Osteoblast (primary cell): ENCODE measurements around the gene REEP6. TPM values are rescaled to one million over a fixed set of nuclear protein-coding genes. Genes with fewer than 3 reads are reported as not detected.

Experiments
- DNase-seq: peaks from one replicate; pipeline ENCODE4 v3.0.0; 2011; ENCODE audit warnings: low spot score, mixed read lengths; ENCODE audit not compliant: insufficient read length; ENCODE audit errors: missing footprints
- H2AFZ ChIP-seq: 2 replicates; pipeline ENCODE4 v1.6.0; 2011; ENCODE audit warnings: mild to moderate bottlenecking, low read length
- H3K27ac ChIP-seq: 2 replicates; pipeline ENCODE4 v1.5.1; 2011; ENCODE audit warnings: mild to moderate bottlenecking, low read depth, low read length, moderate library complexity
- H3K27me3 ChIP-seq: 2 replicates; pipeline ENCODE4 v1.6.0; 2012; ENCODE audit warnings: mild to moderate bottlenecking, control low read depth, inconsistent platforms, low read length, moderate library complexity; ENCODE audit not compliant: insufficient read depth
- H3K36me3 ChIP-seq: 2 replicates; pipeline ENCODE4 v1.5.1; 2011; ENCODE audit warnings: mild to moderate bottlenecking, low read length, control low read depth, moderate library complexity; ENCODE audit not compliant: insufficient read depth
- H3K4me1 ChIP-seq: 2 replicates; pipeline ENCODE4 v1.5.1; 2011; ENCODE audit warnings: mild to moderate bottlenecking, low read length, control low read depth, moderate library complexity; ENCODE audit not compliant: insufficient read depth
- H3K4me2 ChIP-seq: 2 replicates; pipeline ENCODE4 v1.6.0; 2011; ENCODE audit warnings: mild to moderate bottlenecking, low read length; ENCODE audit not compliant: insufficient read depth
- H3K4me3 ChIP-seq: fragments of 200-600 bp; sonication (generic); 3 replicates; pipeline ENCODE4 v1.5.1; 2012; ENCODE audit warnings: mild to moderate bottlenecking, low read length, inconsistent platforms; ENCODE audit not compliant: insufficient read depth
- H3K79me2 ChIP-seq: 2 replicates; pipeline ENCODE4 v1.6.0; 2012; ENCODE audit warnings: mild to moderate bottlenecking, low read length, control low read depth, inconsistent platforms; ENCODE audit not compliant: insufficient read depth
- H3K9me3 ChIP-seq: 2 replicates; pipeline ENCODE4 v1.5.1; 2011; ENCODE audit warnings: low read depth, low read length, control low read depth
- H4K20me1 ChIP-seq: 2 replicates; pipeline ENCODE4 v1.6.0; 2012; ENCODE audit warnings: mild to moderate bottlenecking, low read length, control low read depth; ENCODE audit not compliant: insufficient read depth
- total RNA-seq: library from RNA; depleted of rRNA; stranded (reverse); fragments of >200 nt; gene quantifications from 2 replicates; pipeline ENCODE4 v1.2.3, GENCODE V29; 2012
- TF ChIP-seq, protein P1 (sequence below): IDR thresholded peaks from 2 replicates; pipeline ENCODE4 v1.5.1; 2011; ENCODE audit warnings: mild to moderate bottlenecking, low read depth, low read length, moderate library complexity; ENCODE audit errors: extremely low read depth

The REEP6 gene
- total RNA-seq, 1 donor: 1.8 TPM

DNA sequence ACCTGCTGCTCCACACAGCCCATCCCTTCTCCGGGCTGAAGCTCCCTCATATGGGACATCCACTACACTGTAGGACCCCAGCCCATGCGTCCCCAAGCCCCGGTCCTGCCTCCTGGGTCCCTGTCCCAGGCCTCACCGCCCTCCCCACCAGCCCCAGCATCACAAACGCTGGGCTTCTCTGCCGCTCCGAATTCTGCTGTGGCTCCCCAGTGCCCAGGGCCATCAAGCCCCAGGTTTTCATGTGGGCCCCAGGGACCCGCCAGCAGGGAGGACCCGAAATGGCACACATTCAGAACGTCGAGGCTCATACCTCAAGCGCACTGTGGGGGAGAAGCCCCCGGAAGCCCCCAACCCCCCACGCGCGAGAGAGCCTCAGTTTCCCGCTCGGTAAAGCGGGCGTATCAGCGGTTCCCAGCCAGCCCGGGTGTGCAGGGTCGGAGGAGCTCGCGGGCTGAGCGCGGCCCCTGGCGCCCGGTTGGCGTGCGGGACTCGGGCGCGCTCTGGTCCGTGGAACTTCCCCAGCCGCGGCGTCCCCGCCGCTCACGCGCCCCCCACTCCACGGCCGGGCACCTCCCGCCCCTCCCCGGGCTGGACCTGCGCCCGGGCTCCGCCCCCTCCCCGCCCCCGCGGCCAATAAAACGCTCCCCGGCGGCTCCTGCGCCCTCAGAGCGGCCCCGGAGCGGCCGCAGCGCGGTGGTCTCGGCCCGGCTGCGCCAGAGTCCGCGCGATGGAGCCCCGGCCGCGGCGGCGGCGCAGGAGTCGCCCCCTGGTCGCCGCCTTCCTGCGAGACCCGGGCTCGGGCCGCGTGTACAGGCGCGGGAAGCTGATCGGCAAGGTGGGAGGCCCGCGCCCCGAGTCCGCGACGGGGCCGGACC, 32.7 kb downstream of the REEP6 start, which contains the start of gene PLK5:
TSS of gene PLK5 (plus strand) at position 666 of the 875 bp plus-strand sequence. CDS start 2,920 bp downstream, outside the sequence.
- H3K4me3 ChIP-seq: no peak within 1 kb of the TSS
- H3K9me3 ChIP-seq: no peaks in the 10 kb centered on the region
- H3K4me1 ChIP-seq: no peaks in the 10 kb centered on the region
- H2AFZ ChIP-seq: no peak within 1 kb of the TSS
- no peaks in the 10 kb centered on the region for H3K36me3 ChIP-seq
- H3K79me2 ChIP-seq: no peaks in the 10 kb centered on the region
- TF ChIP-seq, protein P1, sequence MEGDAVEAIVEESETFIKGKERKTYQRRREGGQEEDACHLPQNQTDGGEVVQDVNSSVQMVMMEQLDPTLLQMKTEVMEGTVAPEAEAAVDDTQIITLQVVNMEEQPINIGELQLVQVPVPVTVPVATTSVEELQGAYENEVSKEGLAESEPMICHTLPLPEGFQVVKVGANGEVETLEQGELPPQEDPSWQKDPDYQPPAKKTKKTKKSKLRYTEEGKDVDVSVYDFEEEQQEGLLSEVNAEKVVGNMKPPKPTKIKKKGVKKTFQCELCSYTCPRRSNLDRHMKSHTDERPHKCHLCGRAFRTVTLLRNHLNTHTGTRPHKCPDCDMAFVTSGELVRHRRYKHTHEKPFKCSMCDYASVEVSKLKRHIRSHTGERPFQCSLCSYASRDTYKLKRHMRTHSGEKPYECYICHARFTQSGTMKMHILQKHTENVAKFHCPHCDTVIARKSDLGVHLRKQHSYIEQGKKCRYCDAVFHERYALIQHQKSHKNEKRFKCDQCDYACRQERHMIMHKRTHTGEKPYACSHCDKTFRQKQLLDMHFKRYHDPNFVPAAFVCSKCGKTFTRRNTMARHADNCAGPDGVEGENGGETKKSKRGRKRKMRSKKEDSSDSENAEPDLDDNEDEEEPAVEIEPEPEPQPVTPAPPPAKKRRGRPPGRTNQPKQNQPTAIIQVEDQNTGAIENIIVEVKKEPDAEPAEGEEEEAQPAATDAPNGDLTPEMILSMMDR: no peak
- H3K27me3 ChIP-seq: peaks cover 31% of the 10 kb centered on the region
- H4K20me1 ChIP-seq: no peaks in the 10 kb centered on the region
- H3K4me2 ChIP-seq: no peak within 1 kb of the TSS
- H3K27ac ChIP-seq: no peak within 1 kb of the TSS
- DNase-seq: peak; percentile 82

DNA sequence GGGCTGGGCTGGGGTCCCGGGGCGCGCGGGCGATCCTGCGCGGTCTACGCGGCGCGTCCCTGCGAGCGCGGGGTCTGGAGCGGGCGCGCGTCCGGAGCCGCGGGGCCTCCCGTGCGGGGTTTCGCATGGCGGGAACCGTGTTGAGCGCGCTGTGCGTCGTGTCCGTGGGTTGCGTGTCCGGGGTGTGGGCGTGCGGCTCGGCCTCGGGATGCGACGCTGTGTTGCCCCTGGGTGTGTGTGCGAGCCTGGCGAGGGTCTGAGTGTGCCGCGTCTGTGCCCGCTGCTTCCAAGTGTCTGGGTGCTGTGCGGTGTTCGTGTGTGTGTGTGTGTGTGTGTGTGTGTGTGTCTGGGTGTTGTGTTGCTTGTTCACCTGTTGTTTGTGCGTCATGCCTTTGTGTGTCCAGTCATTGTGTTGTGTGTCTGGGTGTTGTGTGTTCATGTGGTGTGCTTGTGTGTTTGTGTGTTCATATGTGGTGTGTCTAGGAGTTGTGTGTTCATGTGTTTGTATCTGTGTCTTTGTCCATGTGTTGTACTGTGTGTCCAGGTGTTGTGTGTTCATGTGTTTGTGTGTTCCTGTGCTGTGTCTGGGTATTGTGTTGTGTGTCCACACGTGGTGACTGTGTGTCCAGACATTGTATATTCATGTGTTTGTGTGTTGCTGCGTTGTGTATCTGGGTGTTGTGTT, 33.4 kb downstream of the REEP6 start:
- Histone ChIP-seq H3K27me3 (peaks cover 31% of the 10 kb centered on the region), H3K27ac (no peak overlapping the region), H2AFZ (no peak overlapping the region), H4K20me1 (no peaks in the 10 kb centered on the region), H3K36me3 (no peaks in the 10 kb centered on the region), H3K4me2 (no peak overlapping the region), H3K4me1 (no peaks in the 10 kb centered on the region), H3K9me3 (no peaks in the 10 kb centered on the region), H3K4me3 (no peak overlapping the region), H3K79me2 (no peaks in the 10 kb centered on the region)
- TF ChIP-seq, protein P1: no peak
- DNase-seq: peak; percentile 68

DNA sequence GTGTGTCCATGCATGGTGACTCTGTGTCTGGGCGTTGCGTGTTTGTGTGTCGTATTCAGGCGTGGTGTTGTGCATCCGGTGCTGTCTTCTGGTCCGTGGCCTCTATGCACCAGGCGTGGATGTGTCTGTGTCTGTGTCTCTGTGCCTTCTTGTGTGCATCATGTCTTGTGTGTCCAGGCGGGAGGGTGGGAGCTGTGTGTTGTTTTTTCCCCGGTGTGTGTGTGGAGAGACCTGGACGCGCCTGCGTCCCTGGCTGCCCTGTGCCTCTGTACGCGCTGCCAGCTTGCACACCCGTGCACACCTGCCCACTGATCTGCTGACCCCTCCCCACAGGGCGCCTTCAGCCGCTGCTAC, 34.0 kb downstream of the REEP6 start:
- Histone ChIP-seq H3K4me2 (no peak overlapping the region), H3K27me3 (peaks cover 31% of the 10 kb centered on the region), H3K4me1 (no peaks in the 10 kb centered on the region), H3K79me2 (no peaks in the 10 kb centered on the region), H3K36me3 (no peaks in the 10 kb centered on the region), H3K27ac (no peak overlapping the region), H3K4me3 (no peak overlapping the region), H2AFZ (no peak overlapping the region), H3K9me3 (no peaks in the 10 kb centered on the region), H4K20me1 (no peaks in the 10 kb centered on the region)
- TF ChIP-seq, protein P1: no peak
- peak; percentile 89 for DNase-seq

DNA sequence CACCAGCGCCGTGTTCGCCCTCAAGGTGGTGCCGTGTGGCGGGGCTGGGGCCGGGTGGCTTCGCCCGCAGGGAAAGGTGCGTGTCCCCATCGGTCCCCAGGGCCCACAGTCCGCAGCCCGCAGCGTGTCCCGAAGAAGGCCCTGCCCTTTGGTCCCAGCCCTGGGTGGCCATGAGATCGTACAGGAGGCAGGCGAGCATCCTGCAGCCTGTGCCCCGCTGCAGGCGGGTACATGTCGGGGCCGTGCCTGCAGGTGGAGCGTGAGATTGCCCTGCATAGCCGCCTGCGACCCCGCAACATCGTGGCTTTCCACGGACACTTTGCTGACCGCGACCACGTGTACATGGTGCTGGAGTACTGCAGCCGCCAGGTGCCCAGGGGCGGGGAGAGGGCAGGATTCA, 34.4 kb downstream of the REEP6 start:
- Histone ChIP-seq H3K79me2 (no peaks in the 10 kb centered on the region), H3K4me3 (no peak overlapping the region), H3K4me1 (no peaks in the 10 kb centered on the region), H3K27ac (no peak overlapping the region), H3K27me3 (peaks cover 31% of the 10 kb centered on the region), H2AFZ (no peak overlapping the region), H3K4me2 (no peak overlapping the region), H4K20me1 (no peaks in the 10 kb centered on the region), H3K36me3 (no peaks in the 10 kb centered on the region), H3K9me3 (no peaks in the 10 kb centered on the region)
- TF ChIP-seq, protein P1: no peak
- DNase-seq: peak; percentile 81
